ENCODE data around the gene RBM33. TPM values are rescaled to one million over a fixed set of nuclear protein-coding genes. Genes with fewer than 3 reads are reported as not detected.

The RBM33 gene
- total RNA-seq, 4 donors from 2014 or later = 20.6 to 85.1 (median 38.4) TPM

GRCh38 chr7:155649588-155649987 lies 5.1 kb downstream of the RBM33 start:
- Histone ChIP-seq H3K4me3 (no peak overlapping the region), H3K4me1 (no peaks in the 10 kb centered on the region), H3K27me3 (no peaks in the 10 kb centered on the region), H3K27ac (no peak overlapping the region), H3K9me3 (peaks cover 0 to 12% of the 10 kb centered on the region in 2 donors), H3K36me3 (no peaks in the 10 kb centered on the region)
- intact Hi-C loops (cut with DNase I; ENCODE audit: low total_unique reads) = no loop called here
- DNase-seq = no peak
- TF ChIP-seq POLR2A (IDR thresholded peaks at IDR 0.05) = no peak
- no peak for TF ChIP-seq CTCF (IDR thresholded peaks at IDR 0.05)

GRCh38 chr7:155652156-155653114 lies 8.0 kb downstream of the RBM33 start:
- Histone ChIP-seq H3K27me3 (no peaks in the 10 kb centered on the region), H3K36me3 (no peaks in the 10 kb centered on the region), H3K27ac (no peak overlapping the region), H3K4me3 (no peak overlapping the region), H3K9me3 (peaks cover 0 to 12% of the 10 kb centered on the region in 2 donors), H3K4me1 (no peaks in the 10 kb centered on the region)
- DNase-seq = no peak
- no peak for TF ChIP-seq POLR2A (IDR thresholded peaks at IDR 0.05)
- intact Hi-C loops (cut with DNase I; ENCODE audit: low total_unique reads) = no loop called here

- TF ChIP-seq CTCF (IDR thresholded peaks at IDR 0.05) (no peak), POLR2A (IDR thresholded peaks at IDR 0.05) (no peak)
- Histone ChIP-seq H3K36me3 (no peaks in the 10 kb centered on the region), H3K27ac (no peak overlapping the region), H3K4me3 (no peak overlapping the region), H3K27me3 (no peaks in the 10 kb centered on the region), H3K4me1 (no peaks in the 10 kb centered on the region), H3K9me3 (peaks cover 0 to 6% of the 10 kb centered on the region in 2 donors)
- DNase-seq = no peak
- intact Hi-C loops (cut with DNase I; ENCODE audit: low total_unique reads) = no loop called here
These were observed 9.3 kb downstream of the RBM33 start for GRCh38 chr7:155653803-155654202.

- Histone ChIP-seq H3K27me3 (no peaks in the 10 kb centered on the region), H3K4me3 (no peak overlapping the region), H3K4me1 (no peaks in the 10 kb centered on the region), H3K9me3 (no peaks in the 10 kb centered on the region), H3K27ac (no peak overlapping the region), H3K36me3 (no peaks in the 10 kb centered on the region)
- no peak for DNase-seq
- intact Hi-C loops (cut with DNase I; ENCODE audit: low total_unique reads) = no loop called here
- no peak for TF ChIP-seq POLR2A (IDR thresholded peaks at IDR 0.05)
- TF ChIP-seq CTCF (IDR thresholded peaks at IDR 0.05) = no peak
These were observed 12.4 kb downstream of the RBM33 start for GRCh38 chr7:155656891-155657290.

GRCh38 chr7:155660059-155660757 lies 15.7 kb downstream of the RBM33 start:
- H3K36me3 ChIP-seq = no peaks in the 10 kb centered on the region
- H3K4me1 ChIP-seq = no peaks in the 10 kb centered on the region
- no peak for DNase-seq
- no peak overlapping the region for H3K27ac ChIP-seq
- no peaks in the 10 kb centered on the region for H3K27me3 ChIP-seq
- TF ChIP-seq CTCF (IDR thresholded peaks at IDR 0.05) = no peak
- no peak for TF ChIP-seq POLR2A (IDR thresholded peaks at IDR 0.05)
- H3K4me3 ChIP-seq = no peak overlapping the region
- intact Hi-C loops (cut with DNase I; ENCODE audit: low total_unique reads) = no loop called here
- no peaks in the 10 kb centered on the region for H3K9me3 ChIP-seq
